Natural killer cell (primary cell): Measurements from ENCODE around the gene NTSR2. TPM values are rescaled to one million over a fixed set of nuclear protein-coding genes. Genes with fewer than 3 reads are reported as not detected.
A peak's percentile ranks its signal among the peaks of the same experiment; 100 is the strongest.

Experiments used
- ATAC-seq, 3 donors: fragments of 150-1000 bp in 2 of 3; fragments of 200-7000 bp in 1 of 3; cut with Tn5 transposase; 1 replicate in 1 of 3; 2 replicates in 2 of 3; pipeline ENCODE4 v1.10.0; 2021; ENCODE audit warnings: mild to moderate bottlenecking in 2 of 3, moderate library complexity in 2 of 3
- DNase-seq, 2 donors: peaks; one replicate each; pipeline versions ENCODE4 v3.0.0 to v3.0.0-alpha.2; 2013 to 2021; ENCODE audit warnings: mixed read lengths in 1 of 2
- H3K27ac ChIP-seq: one replicate; pipeline ENCODE4 v1.5.1; 2013; ENCODE audit warnings: mild to moderate bottlenecking, low read length
- H3K27me3 ChIP-seq: one replicate; pipeline ENCODE4 v1.6.1; 2013; ENCODE audit warnings: low read length; ENCODE audit not compliant: control insufficient read depth, insufficient read depth
- H3K36me3 ChIP-seq: one replicate; pipeline ENCODE4 v1.6.1; 2013; ENCODE audit warnings: low read length; ENCODE audit not compliant: control insufficient read depth, insufficient read depth
- H3K4me1 ChIP-seq: one replicate; pipeline ENCODE4 v1.6.1; 2013; ENCODE audit warnings: low read length; ENCODE audit not compliant: control insufficient read depth, insufficient read depth
- H3K4me3 ChIP-seq: one replicate; pipeline ENCODE4 v1.5.1; 2013; ENCODE audit warnings: low read length
- H3K9me3 ChIP-seq: one replicate; pipeline ENCODE4 v1.6.1; 2013; ENCODE audit warnings: low read length; ENCODE audit not compliant: control insufficient read depth, insufficient read depth
- H3K27ac Mint-ChIP-seq, 2 donors: one replicate each; pipeline ENCODE4 v1.8.0; 2022; ENCODE audit warnings: mild to moderate bottlenecking in 2 of 2, mixed read lengths in 2 of 2, moderate library complexity in 1 of 2
- H3K27me3 Mint-ChIP-seq, 2 donors: one replicate each; pipeline ENCODE4 v1.8.0; 2022; ENCODE audit warnings: low read depth in 2 of 2, mixed read lengths in 2 of 2
- H3K36me3 Mint-ChIP-seq: one replicate; pipeline ENCODE4 v1.8.0; 2022; ENCODE audit warnings: mixed read lengths
- H3K4me1 Mint-ChIP-seq, 2 donors: one replicate each; pipeline ENCODE4 v1.8.0; 2022; ENCODE audit warnings: mixed read lengths in 2 of 2
- H3K4me3 Mint-ChIP-seq: one replicate; pipeline ENCODE4 v1.8.0; 2022; ENCODE audit warnings: mild to moderate bottlenecking, moderate library complexity, mixed read lengths
- H3K9me3 Mint-ChIP-seq, 2 donors: one replicate each; pipeline ENCODE4 v1.8.0; 2022; ENCODE audit warnings: mixed read lengths in 2 of 2
- CTCF ChIP-seq: fragments of 200-600 bp; IDR thresholded peaks from one replicate; pipeline ENCODE4 v1.8.0; 2022; ENCODE audit warnings: antibody characterized with exemption
- WGBS: methylation state at CpG from one replicate; pipeline ENCODE4 v1.1.7; 2013; ENCODE audit warnings: missing lambda C conversion rate; ENCODE audit not compliant: insufficient coverage; 5-methylcytosine and 5-hydroxymethylcytosine counted together
- intact Hi-C: fragments of 100-400 bp; cut with micrococcal nuclease; formaldehyde crosslinking; loops from one replicate; pipeline ENCODE4 v1.14.2; 2022
- total RNA-seq, 4 donors: library from RNA; stranded (reverse); fragments of 120-200 nt in 1 of 4; gene quantifications; one replicate each; pipeline versions ENCODE4 v1.2.3 to v1.2.4, GENCODE V29; 2013 to 2022

The NTSR2 gene
- total RNA-seq, 3 donors from 2014 or later (not counting 1 experiment from before 2014, with no cell fraction given) = not detected

- Mint-ChIP-seq H3K4me1 (no peaks in the 10 kb centered on the region), H3K9me3 (no peaks in the 10 kb centered on the region), H3K27ac (no peak overlapping the region), H3K27me3 (peaks cover 0 to under 1% of the 10 kb centered on the region in 2 donors), H3K36me3 (no peaks in the 10 kb centered on the region), H3K4me3 (no peak overlapping the region)
- Histone ChIP-seq H3K27ac (no peak overlapping the region), H3K4me1 (peaks cover 9% of the 10 kb centered on the region), H3K36me3 (no peaks in the 10 kb centered on the region), H3K4me3 (no peak overlapping the region), H3K9me3 (no peaks in the 10 kb centered on the region), H3K27me3 (no peaks in the 10 kb centered on the region)
- TF ChIP-seq CTCF = no peak
- DNase-seq = peak in 1 of 2 donors; percentile 39
- WGBS = 34% methylated on average over 14 of the region's 14 CpGs
- intact Hi-C loops = no loop called here
- peak in 2 of 3 donors; percentile 34 to 49 for ATAC-seq
Measured at GRCh38 chr2:11701751-11702301, 31.8 kb upstream of the NTSR2 start.

- Mint-ChIP-seq H3K27ac (no peak overlapping the region), H3K9me3 (no peaks in the 10 kb centered on the region), H3K4me3 (no peak overlapping the region), H3K4me1 (no peaks in the 10 kb centered on the region), H3K36me3 (no peaks in the 10 kb centered on the region), H3K27me3 (no peaks in the 10 kb centered on the region)
- Histone ChIP-seq H3K27ac (no peak overlapping the region), H3K9me3 (no peaks in the 10 kb centered on the region), H3K36me3 (no peaks in the 10 kb centered on the region), H3K4me1 (peaks cover 9% of the 10 kb centered on the region), H3K4me3 (no peak overlapping the region), H3K27me3 (no peaks in the 10 kb centered on the region)
- DNase-seq (no peak), ATAC-seq (no peak)
- TF ChIP-seq CTCF = no peak
- intact Hi-C loops = no loop called here
- WGBS = 90% methylated on average over 4 of the region's 5 CpGs
Measured at GRCh38 chr2:11701206-11701605, 31.2 kb upstream of the NTSR2 start.

- Histone ChIP-seq H3K27me3 (no peaks in the 10 kb centered on the region), H3K4me1 (peaks cover 9% of the 10 kb centered on the region), H3K4me3 (no peak overlapping the region), H3K27ac (no peak overlapping the region), H3K36me3 (no peaks in the 10 kb centered on the region), H3K9me3 (no peaks in the 10 kb centered on the region)
- no peak overlapping the region for H3K27ac Mint-ChIP-seq
- TF ChIP-seq CTCF = no peak
- no peaks in the 10 kb centered on the region for H3K9me3 Mint-ChIP-seq
- H3K27me3 Mint-ChIP-seq = no peaks in the 10 kb centered on the region
- ATAC-seq (no peak), DNase-seq (no peak)
- H3K4me3 Mint-ChIP-seq = no peak overlapping the region
- no peaks in the 10 kb centered on the region for H3K36me3 Mint-ChIP-seq
- intact Hi-C loops = no loop called here
- H3K4me1 Mint-ChIP-seq = no peaks in the 10 kb centered on the region
- WGBS = 78% methylated on average over 9 of the region's 9 CpGs
Measured at GRCh38 chr2:11699686-11700670, 30.0 kb upstream of the NTSR2 start.
